ENCODE measurements around the gene EFNB2.

Gene EFNB2

DNA sequence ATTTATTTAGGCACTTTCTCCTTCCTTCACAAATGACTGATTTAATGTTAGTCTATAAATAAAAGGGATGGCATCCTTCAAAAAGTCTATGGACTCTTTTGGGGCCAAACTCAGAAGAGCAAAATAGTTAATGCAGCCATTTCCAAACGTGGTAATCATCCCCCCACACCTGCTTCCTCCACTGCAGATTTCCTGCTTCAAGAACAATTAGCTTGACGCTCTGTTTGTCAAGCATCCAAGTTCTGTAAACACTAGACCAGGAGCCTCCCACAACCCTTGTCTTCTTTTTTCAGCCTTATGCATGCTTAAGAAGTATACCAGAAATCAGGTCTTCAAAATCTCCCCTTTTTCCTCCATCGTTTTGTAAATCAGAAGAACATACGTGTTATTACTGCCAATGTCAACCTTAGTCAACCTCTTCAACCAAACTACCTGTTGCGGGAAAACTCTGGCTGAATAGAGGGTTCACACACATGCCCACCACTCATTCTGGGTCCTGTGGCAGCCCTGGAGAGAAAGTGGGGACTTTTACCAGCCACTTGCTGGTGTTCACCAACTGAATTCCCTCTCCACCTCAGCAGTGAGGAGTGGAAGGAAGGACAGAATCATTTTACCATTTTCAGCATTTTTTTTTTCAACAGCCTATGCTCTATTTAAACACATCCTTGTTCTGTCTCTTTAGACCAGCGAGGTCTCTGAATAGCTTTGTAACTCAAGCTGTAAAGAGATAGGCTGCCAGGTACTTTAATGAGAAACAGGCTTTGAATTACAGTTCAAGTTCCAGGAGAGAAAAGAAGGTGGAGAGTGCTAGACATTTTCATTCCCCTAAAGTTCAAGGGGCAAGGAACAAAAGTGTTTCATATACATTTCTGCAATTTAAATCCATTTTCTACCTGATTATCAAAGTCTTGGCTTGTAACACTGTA, 39.1 kb downstream of the EFNB2 start:
- Histone ChIP-seq H3K27ac (no peak overlapping the region), H3K9me3 (ENCODE audit: severe bottlenecking) (no peaks in the 10 kb centered on the region), H3K27me3 (ENCODE audit: insufficient read depth, low read depth, severe bottlenecking) (no peaks in the 10 kb centered on the region), H3K4me3 (ENCODE audit: low read depth, low read length) (no peak overlapping the region), H3K36me3 (peaks cover 6% of the 10 kb centered on the region; the same call in 1 of the 2 replicates)
- no peak for DNase-seq
- TF ChIP-seq, protein P1, sequence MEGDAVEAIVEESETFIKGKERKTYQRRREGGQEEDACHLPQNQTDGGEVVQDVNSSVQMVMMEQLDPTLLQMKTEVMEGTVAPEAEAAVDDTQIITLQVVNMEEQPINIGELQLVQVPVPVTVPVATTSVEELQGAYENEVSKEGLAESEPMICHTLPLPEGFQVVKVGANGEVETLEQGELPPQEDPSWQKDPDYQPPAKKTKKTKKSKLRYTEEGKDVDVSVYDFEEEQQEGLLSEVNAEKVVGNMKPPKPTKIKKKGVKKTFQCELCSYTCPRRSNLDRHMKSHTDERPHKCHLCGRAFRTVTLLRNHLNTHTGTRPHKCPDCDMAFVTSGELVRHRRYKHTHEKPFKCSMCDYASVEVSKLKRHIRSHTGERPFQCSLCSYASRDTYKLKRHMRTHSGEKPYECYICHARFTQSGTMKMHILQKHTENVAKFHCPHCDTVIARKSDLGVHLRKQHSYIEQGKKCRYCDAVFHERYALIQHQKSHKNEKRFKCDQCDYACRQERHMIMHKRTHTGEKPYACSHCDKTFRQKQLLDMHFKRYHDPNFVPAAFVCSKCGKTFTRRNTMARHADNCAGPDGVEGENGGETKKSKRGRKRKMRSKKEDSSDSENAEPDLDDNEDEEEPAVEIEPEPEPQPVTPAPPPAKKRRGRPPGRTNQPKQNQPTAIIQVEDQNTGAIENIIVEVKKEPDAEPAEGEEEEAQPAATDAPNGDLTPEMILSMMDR (IDR thresholded peaks at IDR 0.05; ENCODE audit: low read depth, low read length) = no peak

DNA sequence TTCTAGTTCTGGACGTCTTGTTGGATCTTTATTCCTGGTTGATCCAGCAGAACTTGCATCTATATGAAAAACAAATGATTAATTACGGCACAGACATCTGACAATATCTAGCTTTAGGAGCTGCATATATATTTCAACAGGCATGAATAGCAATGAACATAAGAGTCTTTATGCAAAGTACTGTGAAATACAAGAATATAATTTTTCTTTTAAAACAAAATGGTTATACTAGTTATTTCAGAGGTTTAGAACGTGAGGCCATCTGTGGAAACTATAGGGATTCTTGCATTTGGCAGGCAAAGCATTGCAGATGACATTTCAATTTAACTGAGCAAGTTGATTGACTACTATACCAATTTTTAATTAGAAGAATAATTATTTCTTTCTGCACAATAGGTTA, 40.5 kb downstream of the EFNB2 start:
- Histone ChIP-seq H3K27ac (no peak overlapping the region), H3K4me3 (ENCODE audit: low read depth, low read length) (no peak overlapping the region), H3K36me3 (peaks cover 6% of the 10 kb centered on the region; the same call in 1 of the 2 replicates), H3K27me3 (ENCODE audit: insufficient read depth, low read depth, severe bottlenecking) (no peaks in the 10 kb centered on the region), H3K9me3 (ENCODE audit: severe bottlenecking) (no peaks in the 10 kb centered on the region)
- no peak for DNase-seq
- TF ChIP-seq, protein P1 (IDR thresholded peaks at IDR 0.05; ENCODE audit: low read depth, low read length) = no peak

DNA sequence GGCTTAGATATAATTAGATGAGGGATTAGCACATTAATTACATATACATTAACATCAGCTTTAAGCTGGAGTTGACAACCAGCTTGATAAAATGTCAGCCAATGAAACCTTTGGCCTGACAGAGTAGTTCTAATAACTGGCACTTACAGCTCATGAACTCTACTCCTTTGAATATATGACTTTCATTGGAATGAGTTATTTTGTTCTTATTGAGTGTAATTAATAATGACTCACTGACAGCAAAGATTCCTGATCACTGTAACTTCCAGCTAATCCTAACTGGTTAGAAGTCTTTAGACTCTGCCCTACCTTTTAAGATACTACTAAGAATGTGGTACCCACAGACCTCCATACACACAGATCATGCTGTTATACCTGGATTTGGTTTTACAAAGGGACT, 41.0 kb downstream of the EFNB2 start:
- DNase-seq = no peak
- Histone ChIP-seq H3K27ac (no peak overlapping the region), H3K4me3 (ENCODE audit: low read depth, low read length) (no peak overlapping the region), H3K9me3 (ENCODE audit: severe bottlenecking) (no peaks in the 10 kb centered on the region), H3K27me3 (ENCODE audit: insufficient read depth, low read depth, severe bottlenecking) (no peaks in the 10 kb centered on the region), H3K36me3 (peaks cover 6% of the 10 kb centered on the region; the same call in 1 of the 2 replicates)
- TF ChIP-seq, protein P1 (IDR thresholded peaks at IDR 0.05; ENCODE audit: low read depth, low read length) = no peak

DNA sequence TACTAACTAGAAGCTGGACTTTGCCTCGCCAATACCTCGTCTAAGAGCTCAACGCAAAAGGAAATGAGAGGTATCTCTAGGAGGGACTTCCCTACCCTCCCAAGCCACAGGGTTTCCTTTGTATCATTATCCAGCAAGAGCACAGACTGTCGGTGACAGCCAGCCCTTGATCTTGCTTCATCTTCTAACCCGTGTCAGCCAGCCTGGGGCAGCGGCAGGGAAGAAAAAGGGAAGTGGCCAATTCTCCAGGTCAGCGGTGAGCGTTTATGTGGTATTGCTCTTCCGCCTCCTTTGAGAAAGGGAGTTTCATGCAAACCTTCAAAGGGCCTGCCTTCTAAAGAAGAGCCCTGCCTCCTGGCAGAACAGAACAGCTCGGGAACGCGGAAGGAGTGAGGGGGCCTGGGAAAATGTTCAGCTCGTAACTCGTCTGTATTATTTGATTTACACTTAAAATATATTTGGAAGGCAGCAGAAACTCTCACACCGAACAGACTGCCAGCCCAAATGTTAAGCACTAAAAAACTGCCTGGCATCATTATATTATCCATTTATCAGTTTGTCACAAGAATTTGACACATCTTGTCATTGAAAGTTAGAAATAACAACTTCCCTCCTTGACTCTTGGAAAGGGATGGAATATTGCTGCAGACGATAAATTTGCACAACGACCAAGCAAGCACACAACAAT, 41.8 kb downstream of the EFNB2 start:
- H3K4me3 ChIP-seq (ENCODE audit: low read depth, low read length) = no peak overlapping the region
- TF ChIP-seq, protein P1 (IDR thresholded peaks at IDR 0.05; ENCODE audit: low read depth, low read length) = no peak
- no peak for DNase-seq
- peaks cover 6% of the 10 kb centered on the region; the same call in 1 of the 2 replicates for H3K36me3 ChIP-seq
- no peak overlapping the region for H3K27ac ChIP-seq
- H3K27me3 ChIP-seq (ENCODE audit: insufficient read depth, low read depth, severe bottlenecking) = no peaks in the 10 kb centered on the region
- no peaks in the 10 kb centered on the region for H3K9me3 ChIP-seq (ENCODE audit: severe bottlenecking)

DNA sequence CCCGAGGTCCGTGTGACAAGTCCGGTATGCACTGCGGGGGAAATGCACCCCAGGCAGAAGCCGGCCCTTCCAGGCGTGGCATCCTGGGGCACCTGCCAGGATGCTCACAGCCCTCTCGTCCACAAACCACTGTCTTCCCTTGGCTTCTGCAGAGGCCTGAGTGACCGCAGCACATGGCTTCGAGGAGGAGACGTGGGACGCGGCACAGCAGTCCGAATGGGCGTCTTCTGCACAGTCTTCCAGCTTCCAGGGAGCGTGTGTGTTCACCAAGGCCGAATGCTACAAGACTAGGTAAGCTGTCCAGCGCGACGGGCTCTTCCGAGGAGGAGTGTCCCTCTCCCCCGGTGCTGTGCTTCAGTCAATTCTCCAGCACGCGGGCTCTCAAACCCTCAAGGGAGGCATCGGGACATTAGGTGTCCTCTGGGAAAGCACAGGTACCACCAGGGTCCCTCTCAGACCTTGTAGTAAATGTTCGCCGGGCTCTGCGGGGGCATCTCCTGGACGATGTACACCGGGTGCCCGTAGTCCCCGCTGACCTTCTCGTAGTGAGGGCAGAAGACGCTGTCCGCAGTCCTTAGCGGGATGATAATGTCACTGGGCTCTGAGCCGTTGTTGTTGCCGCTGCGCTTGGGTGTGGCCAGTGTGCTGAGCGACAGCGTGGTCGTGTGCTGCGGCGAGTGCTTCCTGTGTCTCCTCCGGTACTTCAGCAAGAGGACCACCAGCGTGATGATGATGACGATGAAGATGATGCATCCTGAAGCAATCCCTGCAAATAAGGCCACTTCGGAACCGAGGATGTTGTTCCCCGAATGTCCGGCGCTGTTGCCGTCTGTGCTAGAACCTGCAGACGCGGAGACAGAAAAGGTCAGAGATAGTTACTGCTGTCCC, 42.6 kb downstream of the EFNB2 start:
- DNase-seq = no peak
- Histone ChIP-seq H3K36me3 (peaks cover 6% of the 10 kb centered on the region; the same call in 1 of the 2 replicates), H3K27me3 (ENCODE audit: insufficient read depth, low read depth, severe bottlenecking) (no peaks in the 10 kb centered on the region), H3K9me3 (ENCODE audit: severe bottlenecking) (no peaks in the 10 kb centered on the region), H3K27ac (no peak overlapping the region), H3K4me3 (ENCODE audit: low read depth, low read length) (no peak overlapping the region)
- TF ChIP-seq, protein P1 (IDR thresholded peaks at IDR 0.05; ENCODE audit: low read depth, low read length) = no peak
